ENCODE results near the gene MEI1.

DNA sequence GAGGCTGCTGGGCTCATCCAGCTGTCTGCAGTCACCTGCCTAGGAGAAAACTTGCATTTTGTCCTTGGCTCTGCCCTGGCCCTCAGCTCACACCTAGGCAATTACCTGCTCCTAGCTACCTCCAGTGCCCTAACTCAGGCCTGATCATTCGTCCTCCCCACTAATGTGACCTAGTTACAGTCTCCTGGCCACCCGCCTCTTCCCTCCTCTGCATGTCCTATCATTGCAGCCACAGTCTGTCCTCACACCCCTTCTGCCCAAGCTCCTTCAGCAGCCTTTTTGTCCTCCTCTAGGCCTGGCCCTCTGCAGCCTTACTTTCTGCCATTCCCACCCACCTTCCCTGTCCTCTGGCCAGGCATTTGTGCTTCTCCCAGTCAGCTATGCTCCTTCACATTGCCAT lies 83.4 kb downstream of the MEI1 start:
- TF ChIP-seq POLR2AphosphoS5 (IDR thresholded peaks at IDR 0.05) (no peak), EP300 (conservative IDR thresholded peaks at IDR 0.05; ENCODE audit: poor library complexity, severe bottlenecking) (no peak), SMC3 (conservative IDR thresholded peaks at IDR 0.05; ENCODE audit: poor library complexity) (no peak), TAF1 (IDR thresholded peaks at IDR 0.05; ENCODE audit: low read depth) (no peak), EZH2 (IDR thresholded peaks at IDR 0.05; ENCODE audit: borderline replicate concordance, insufficient read depth, low read length, poor library complexity, severe bottlenecking) (no peak)
- TF ChIP-seq, protein P1, sequence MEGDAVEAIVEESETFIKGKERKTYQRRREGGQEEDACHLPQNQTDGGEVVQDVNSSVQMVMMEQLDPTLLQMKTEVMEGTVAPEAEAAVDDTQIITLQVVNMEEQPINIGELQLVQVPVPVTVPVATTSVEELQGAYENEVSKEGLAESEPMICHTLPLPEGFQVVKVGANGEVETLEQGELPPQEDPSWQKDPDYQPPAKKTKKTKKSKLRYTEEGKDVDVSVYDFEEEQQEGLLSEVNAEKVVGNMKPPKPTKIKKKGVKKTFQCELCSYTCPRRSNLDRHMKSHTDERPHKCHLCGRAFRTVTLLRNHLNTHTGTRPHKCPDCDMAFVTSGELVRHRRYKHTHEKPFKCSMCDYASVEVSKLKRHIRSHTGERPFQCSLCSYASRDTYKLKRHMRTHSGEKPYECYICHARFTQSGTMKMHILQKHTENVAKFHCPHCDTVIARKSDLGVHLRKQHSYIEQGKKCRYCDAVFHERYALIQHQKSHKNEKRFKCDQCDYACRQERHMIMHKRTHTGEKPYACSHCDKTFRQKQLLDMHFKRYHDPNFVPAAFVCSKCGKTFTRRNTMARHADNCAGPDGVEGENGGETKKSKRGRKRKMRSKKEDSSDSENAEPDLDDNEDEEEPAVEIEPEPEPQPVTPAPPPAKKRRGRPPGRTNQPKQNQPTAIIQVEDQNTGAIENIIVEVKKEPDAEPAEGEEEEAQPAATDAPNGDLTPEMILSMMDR (IDR thresholded peaks at IDR 0.05; ENCODE audit: poor library complexity, severe bottlenecking), result no peak
